Rectal smooth muscle tissue (tissue), 1 donor: Measurements from ENCODE around the gene PTK6.

Source experiments
- H3K27ac ChIP-seq: one replicate; pipeline ENCODE4 v1.7.0; 2013; ENCODE audit warnings: low read depth, low read length, inconsistent platforms
- H3K27me3 ChIP-seq: one replicate; pipeline ENCODE4 v1.7.0; 2013; ENCODE audit warnings: low read length; ENCODE audit not compliant: control insufficient read depth, insufficient read depth
- H3K36me3 ChIP-seq: one replicate; pipeline ENCODE4 v1.7.0; 2013; ENCODE audit warnings: low read length; ENCODE audit not compliant: control insufficient read depth, insufficient read depth
- H3K4me1 ChIP-seq: one replicate; pipeline ENCODE4 v1.7.0; 2013; ENCODE audit warnings: low read length; ENCODE audit not compliant: control insufficient read depth, insufficient read depth
- H3K4me3 ChIP-seq: one replicate; pipeline ENCODE4 v1.7.0; 2013; ENCODE audit warnings: low read length
- H3K9ac ChIP-seq: one replicate; pipeline ENCODE4 v1.7.0; 2013; ENCODE audit warnings: low read length

PTK6 gene

DNA sequence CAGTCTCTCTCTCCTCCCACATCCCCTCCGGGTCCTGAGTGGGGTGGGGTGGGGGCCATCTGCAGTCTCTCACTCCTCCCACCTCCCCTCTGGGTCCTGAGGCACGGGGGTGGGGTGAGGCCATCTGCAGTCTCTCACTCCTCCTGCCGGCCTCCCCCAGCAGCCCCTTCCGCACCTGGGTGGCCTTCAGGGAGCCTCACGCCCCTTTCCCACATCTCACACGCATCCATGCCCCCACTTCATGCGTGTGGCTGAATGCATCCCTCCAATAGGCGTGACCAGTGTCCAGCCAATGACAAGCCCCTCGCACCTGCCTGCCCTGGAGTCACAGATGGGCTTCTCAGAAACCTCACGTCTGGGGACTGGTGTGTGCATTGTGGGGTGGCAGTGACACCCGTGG lies 11.4 kb upstream of the PTK6 start:
- Histone ChIP-seq H3K36me3 (no peaks in the 10 kb centered on the region), H3K4me1 (no peaks in the 10 kb centered on the region), H3K4me3 (no peak overlapping the region), H3K27ac (no peak overlapping the region), H3K9ac (no peak overlapping the region), H3K27me3 (peaks cover 5% of the 10 kb centered on the region)

DNA sequence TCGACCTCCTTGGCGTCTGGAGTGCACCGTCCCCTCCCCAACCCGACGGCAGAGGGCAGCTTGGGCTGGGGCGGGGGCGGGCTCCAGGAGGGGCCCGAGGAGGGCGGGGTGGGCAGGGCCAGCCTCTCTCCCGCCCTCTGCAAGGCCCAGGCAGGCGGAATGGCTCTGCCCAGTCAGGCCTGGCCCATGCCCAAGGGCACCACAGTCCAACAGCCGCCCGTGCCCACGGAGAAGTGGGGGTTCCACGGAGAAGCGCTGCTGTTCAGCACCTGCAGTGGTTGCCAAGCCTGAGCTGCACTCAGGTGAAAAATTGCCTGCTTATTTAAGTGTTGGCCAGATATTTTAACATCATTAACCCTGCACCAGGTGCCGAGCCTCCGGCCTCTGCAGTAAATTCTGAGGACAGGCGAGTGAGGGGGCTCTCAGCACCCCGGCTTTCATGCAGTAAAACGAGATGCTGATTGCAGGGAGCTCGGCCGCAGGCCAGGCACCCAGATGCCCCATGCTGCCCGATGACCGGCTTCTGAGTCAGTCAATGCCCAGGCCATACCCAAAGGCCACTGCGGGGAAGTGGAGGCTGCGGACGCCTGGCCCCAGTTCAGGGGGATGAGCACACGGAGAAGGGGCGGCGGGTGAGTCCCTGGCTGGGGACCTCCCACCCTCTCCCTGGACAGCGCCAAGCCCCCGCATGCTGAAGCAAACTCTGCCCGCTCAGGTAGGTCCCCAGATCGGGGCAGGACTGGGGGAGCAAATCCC lies 10.7 kb upstream of the PTK6 start, which contains the start of gene SRMS:
SRMS (minus strand) TSS at position 25 of the 756 bp plus-strand sequence. CDS start 286 bp downstream, outside the sequence.
- no peak within 1 kb of the TSS for H3K4me3 ChIP-seq

DNA sequence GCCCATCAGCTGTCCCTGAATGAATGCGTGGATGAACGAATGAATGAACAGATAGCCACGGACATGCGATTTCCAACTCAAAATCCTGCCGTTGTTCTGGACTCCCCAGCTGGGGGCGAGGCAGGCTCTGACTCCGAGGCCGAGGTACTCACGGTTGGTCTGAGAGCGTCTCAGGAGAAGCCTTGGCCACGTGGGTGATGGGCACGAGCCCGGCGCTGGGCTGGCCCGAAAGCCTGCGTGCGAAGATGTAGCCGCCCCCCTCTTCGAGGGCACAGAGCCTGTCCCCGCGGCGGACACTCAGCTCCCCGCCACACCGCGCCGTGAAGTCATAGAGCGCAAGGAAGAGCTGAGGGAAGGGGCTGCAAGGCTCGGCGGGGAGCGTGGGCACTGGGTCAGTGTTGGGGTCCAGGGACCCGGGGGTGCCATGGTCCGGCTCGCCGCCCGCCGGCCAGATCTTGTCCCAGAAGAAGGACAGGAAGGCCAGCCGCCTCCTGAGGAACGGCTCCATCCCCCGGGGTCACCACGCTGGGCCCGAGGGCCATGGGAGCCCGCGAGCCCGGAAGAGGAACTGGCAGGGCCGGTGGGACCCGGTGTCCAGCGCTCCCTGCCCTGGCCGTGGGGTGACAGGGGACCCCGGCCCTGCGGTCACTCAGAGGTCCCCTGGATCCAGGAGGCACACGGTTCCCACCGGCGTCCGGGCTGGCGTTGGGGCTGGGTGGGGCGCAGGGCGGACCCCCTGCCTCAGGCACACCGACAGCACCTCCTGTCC lies 10.0 kb upstream of the PTK6 start:
- Histone ChIP-seq H3K4me1 (no peaks in the 10 kb centered on the region), H3K9ac (no peak overlapping the region), H3K4me3 (no peak overlapping the region), H3K36me3 (no peaks in the 10 kb centered on the region), H3K27me3 (peaks cover 5% of the 10 kb centered on the region), H3K27ac (no peak overlapping the region)

More for the DNA sequence above, 10.7 kb upstream of the PTK6 start, which contains the start of gene SRMS:
- no peaks in the 10 kb centered on the region for H3K36me3 ChIP-seq
- no peaks in the 10 kb centered on the region for H3K4me1 ChIP-seq
- no peak within 1 kb of the TSS for H3K27ac ChIP-seq
- no peak within 1 kb of the TSS for H3K9ac ChIP-seq
- H3K27me3 ChIP-seq, result peaks cover 5% of the 10 kb centered on the region

DNA sequence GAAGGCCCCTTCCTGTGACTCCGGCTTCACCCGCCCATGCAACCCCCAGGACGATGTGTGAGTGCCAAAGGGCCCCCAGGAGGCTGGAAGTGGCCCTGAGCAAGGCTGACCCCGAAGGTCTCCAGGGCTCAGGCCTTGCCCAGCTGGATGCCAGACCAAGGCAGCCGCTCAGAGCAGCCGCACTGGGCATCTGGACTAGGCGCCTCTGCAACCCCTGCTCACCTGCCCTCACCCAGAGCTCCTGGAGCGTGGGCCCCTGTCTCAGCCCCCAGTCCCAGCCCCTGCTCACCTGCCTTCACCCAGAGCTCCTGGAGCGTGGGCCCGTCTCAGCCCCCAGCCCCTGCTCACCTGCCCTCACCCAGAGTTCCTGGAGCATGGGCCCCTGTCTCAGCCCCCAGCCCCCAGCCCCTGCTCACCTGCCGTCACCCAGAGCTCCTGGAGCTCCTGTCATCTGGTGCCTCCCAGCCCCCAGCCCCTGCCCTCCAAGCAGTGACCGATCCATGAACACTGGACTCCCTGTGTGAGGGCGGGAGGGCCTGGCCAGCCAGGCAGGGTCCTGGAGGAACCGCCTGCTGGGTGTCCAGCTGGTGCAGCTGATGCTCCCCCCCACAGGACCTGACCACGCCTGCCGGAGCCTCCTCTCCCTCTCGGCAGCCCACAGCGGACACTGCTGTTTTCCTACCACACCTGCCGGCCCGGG lies 9.2 kb upstream of the PTK6 start:
- H3K9ac ChIP-seq, result no peak overlapping the region
- H3K4me3 ChIP-seq, result no peak overlapping the region
- no peaks in the 10 kb centered on the region for H3K36me3 ChIP-seq
- no peak overlapping the region for H3K27ac ChIP-seq
- peaks cover 5% of the 10 kb centered on the region for H3K27me3 ChIP-seq
- no peaks in the 10 kb centered on the region for H3K4me1 ChIP-seq

DNA sequence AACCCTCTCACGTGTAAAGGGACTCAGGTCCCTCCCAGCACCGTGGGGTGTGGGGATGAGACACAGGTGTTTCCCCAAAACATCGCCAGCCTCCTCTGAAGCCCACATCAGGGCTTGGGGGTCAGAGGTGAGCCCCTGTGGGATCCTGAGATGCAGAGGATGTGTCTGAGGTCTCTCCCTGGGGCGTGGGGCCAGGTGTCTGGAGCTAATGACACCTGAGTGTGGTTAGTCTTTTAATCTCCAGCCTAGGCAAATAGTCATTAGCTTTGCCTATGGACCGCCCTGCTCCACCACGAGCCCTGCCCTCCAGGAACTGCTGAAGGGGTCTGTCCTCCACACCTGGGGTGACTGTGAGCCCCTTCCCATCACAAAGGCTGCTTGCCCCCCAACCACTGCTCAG lies 8.6 kb upstream of the PTK6 start:
- peaks cover 4% of the 10 kb centered on the region for H3K27me3 ChIP-seq

DNA sequence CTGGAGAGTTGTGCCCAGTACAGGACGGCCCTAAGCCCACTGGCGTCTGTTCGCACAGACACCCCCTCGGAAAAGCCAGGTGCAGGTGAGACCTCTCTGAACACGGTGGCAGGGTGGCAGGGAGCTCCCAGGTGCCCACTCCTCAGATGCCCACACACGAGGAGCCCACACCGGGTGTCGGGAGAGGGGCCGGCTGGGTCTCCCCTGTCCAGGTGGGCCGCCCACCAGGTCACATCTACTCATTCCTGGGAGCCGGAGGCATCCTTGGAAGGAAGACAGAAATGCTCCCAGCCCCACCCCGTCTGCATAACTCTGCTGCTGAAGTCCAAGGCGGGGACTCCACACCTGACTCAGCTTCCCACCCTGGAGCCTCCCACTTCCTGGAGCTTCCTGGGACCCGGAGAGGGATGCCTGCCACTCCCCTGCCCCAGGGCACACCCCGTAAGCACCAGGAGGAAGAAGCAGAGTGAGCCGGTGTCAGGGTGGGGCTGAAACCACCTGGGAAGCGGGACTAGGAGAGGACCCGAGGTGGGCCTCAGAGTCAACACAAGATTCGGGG lies 7.9 kb upstream of the PTK6 start:
- no peak overlapping the region for H3K4me3 ChIP-seq
- H3K9ac ChIP-seq, result no peak overlapping the region
- H3K27me3 ChIP-seq, result peaks cover 4% of the 10 kb centered on the region
- no peak overlapping the region for H3K27ac ChIP-seq
- H3K4me1 ChIP-seq, result no peaks in the 10 kb centered on the region
- no peaks in the 10 kb centered on the region for H3K36me3 ChIP-seq

More for the DNA sequence above, 8.6 kb upstream of the PTK6 start:
- Histone ChIP-seq H3K4me3 (no peak overlapping the region), H3K27ac (no peak overlapping the region), H3K36me3 (no peaks in the 10 kb centered on the region), H3K4me1 (no peaks in the 10 kb centered on the region), H3K9ac (no peak overlapping the region)

DNA sequence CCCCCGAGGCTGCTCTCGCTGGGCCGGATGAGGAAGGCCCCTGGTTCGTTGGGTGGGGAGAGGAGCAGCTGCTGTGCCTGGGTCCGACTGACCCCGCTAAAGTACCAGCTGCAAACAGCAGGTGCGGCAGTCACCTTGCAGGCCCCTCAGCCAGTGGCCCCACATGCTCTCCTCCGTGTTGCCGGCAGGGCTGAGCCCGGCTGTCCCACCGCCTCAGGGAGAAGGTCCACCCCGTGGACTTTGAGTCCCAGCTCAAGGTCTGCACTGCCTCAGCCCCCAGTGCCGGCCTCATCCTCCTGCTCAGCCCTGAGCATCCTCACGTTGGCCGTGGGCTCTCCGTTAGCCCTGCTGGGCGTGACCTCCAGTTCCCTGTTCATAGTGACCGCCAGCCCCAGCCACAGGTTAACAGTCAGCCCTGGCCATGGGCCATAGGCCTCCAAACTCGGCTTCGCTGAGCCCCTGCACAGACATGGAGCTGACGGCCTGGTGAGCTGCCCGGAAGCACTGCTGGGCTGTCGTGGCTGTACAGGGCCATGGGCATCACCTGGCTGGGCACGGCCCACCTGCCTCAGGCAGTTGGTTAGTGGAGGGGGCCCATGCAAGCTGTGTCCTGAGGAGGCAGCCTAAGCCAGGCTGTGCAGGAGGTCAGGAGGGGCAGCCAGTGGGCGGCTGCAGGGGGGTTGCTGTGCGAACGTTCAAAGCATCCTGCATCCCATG lies 7.2 kb upstream of the PTK6 start:
- Histone ChIP-seq H3K4me3 (no peak overlapping the region), H3K4me1 (no peaks in the 10 kb centered on the region), H3K36me3 (no peaks in the 10 kb centered on the region), H3K27ac (no peak overlapping the region), H3K27me3 (peaks cover 4% of the 10 kb centered on the region), H3K9ac (no peak overlapping the region)

DNA sequence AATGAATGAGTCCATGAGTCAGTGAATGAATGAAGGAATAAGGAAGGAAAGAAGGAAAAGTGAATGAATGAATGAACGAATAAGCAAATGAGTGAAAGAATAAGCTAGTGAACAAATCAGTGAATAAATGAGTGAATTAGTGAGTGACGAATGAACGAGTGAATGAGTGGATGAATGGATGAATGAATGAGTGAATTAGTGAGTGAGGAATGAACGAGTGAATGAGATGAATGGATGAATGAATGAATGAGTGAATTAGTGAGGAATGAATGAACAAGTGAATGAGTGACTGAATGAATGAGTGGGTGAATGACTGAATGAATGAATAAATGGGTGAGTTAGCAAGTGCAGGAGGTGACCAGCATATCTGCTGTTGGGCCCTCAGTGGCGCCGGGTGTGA lies 6.6 kb upstream of the PTK6 start:
- H3K36me3 ChIP-seq, result no peaks in the 10 kb centered on the region
- H3K4me1 ChIP-seq, result no peaks in the 10 kb centered on the region
- no peak overlapping the region for H3K4me3 ChIP-seq
- H3K9ac ChIP-seq, result no peak overlapping the region
- H3K27me3 ChIP-seq, result peaks cover 4% of the 10 kb centered on the region
- H3K27ac ChIP-seq, result no peak overlapping the region

DNA sequence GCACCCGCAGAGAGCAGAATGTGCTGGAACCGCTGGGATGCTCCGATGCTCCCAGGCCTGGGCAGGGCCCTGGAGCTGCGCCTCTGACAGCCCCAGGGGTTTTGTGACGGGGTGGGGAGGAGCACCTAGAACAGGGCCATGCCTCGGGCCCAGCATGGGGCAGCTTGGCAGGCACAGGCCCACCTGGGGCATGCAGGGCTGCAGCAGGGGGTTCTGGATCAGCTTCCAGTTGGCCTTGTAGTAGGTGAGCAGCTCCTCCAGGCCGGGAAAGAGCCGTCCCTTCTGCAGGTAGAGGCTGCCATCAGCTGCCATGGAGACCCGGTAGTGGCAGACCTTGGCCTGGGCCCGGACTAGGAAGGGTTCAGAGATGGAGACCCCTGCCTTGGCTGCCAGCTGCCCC lies 6.0 kb upstream of the PTK6 start:
- no peak overlapping the region for H3K4me3 ChIP-seq
- H3K27me3 ChIP-seq, result no peaks in the 10 kb centered on the region
- no peak overlapping the region for H3K27ac ChIP-seq
- no peaks in the 10 kb centered on the region for H3K36me3 ChIP-seq
- H3K4me1 ChIP-seq, result no peaks in the 10 kb centered on the region
- no peak overlapping the region for H3K9ac ChIP-seq

DNA sequence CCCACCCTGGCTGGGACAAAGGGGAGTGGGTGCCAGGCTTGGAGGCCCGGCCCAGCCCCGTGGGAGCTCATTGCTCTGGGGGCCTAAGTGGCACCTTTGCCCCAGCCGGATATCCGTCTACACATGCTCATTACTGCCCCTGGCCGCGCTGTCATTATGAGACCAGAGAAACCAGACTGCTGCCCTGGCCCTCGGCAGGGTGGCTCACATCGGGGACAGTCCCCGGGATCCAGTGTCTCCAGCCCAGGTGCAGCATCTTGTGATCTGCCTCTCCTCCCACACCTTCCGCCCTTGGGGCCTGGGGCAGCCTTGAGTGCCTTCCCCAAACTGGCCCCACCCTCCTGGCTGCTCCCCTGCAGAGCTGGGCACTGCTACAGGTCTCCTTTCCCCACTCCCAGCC lies 5.5 kb upstream of the PTK6 start:
- no peak overlapping the region for H3K4me3 ChIP-seq
- no peaks in the 10 kb centered on the region for H3K27me3 ChIP-seq
- H3K36me3 ChIP-seq, result no peaks in the 10 kb centered on the region
- no peaks in the 10 kb centered on the region for H3K4me1 ChIP-seq
- H3K9ac ChIP-seq, result no peak overlapping the region
- H3K27ac ChIP-seq, result no peak overlapping the region

DNA sequence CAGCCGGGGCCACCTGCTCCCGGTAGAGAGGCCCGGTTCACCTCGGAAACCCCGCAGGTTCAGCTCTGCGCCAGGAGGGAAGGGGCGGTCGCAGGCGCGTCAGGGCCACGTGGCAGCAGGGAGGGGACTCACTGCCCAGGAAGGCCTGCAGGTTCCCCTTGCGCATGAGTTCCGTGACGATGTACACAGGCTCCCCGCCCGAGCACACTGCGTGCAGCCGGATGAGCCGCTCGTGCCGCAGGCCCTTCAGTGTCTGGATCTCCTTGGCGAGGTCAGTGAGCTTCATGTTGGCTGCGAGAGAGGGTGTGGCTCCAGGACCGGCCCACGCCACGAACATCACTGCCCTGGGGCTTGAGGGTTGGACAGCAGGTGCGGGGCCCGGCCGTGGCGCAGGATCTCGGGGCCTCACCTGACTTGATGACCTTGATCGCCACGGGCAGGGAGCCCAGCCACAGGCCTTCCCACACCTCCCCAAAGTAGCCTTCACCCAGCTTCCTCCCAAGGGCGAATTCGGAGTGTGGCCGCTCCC lies 4.9 kb upstream of the PTK6 start:
- Histone ChIP-seq H3K9ac (no peak overlapping the region), H3K36me3 (no peaks in the 10 kb centered on the region), H3K27me3 (peaks cover under 1% of the 10 kb centered on the region), H3K4me1 (no peaks in the 10 kb centered on the region), H3K4me3 (no peak overlapping the region), H3K27ac (no peak overlapping the region)
